Measurements from ENCODE around the gene CCL28.
"Not testable (repeated sequence)": the region's sequence is repeated elsewhere in the genome, so short reads cannot be mapped to it uniquely, and the experiment has no call there.

The CCL28 gene

DNA sequence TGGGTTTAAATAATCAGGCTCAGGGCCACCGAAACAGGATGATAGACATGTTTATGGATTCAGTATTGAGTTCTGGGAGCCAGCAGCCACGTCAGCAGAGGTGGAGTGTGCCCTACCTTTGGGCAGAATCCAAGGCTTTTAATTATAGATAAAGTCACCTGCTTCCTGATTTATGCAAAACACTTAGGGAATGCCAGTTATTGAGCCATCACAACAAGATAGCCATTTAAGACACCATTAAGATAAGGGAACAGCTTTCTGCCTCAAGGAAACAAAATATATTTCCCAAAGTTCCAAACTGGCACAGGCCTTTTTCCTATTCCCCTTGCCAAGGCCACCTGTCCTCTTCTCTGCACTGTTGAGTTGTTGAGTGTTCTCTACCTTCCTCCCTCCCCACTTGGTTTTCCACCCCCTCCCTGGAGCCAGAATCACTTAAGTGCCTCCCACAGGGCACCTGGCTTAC, 2.4 kb downstream of the CCL28 start:
- no peak overlapping the region for H3K4me3 ChIP-seq (ENCODE audit: low read depth, low read length)
- TF ChIP-seq, protein P1, sequence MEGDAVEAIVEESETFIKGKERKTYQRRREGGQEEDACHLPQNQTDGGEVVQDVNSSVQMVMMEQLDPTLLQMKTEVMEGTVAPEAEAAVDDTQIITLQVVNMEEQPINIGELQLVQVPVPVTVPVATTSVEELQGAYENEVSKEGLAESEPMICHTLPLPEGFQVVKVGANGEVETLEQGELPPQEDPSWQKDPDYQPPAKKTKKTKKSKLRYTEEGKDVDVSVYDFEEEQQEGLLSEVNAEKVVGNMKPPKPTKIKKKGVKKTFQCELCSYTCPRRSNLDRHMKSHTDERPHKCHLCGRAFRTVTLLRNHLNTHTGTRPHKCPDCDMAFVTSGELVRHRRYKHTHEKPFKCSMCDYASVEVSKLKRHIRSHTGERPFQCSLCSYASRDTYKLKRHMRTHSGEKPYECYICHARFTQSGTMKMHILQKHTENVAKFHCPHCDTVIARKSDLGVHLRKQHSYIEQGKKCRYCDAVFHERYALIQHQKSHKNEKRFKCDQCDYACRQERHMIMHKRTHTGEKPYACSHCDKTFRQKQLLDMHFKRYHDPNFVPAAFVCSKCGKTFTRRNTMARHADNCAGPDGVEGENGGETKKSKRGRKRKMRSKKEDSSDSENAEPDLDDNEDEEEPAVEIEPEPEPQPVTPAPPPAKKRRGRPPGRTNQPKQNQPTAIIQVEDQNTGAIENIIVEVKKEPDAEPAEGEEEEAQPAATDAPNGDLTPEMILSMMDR (IDR thresholded peaks at IDR 0.05; ENCODE audit: low read depth, low read length) = no peak
- TF ChIP-seq POLR2A (IDR thresholded peaks at IDR 0.05; ENCODE audit: extremely low read depth, insufficient read length) (no peak), MYC (IDR thresholded peaks at IDR 0.05; ENCODE audit: low read depth, low read length) (no peak)
- TF ChIP-seq, protein P2, sequence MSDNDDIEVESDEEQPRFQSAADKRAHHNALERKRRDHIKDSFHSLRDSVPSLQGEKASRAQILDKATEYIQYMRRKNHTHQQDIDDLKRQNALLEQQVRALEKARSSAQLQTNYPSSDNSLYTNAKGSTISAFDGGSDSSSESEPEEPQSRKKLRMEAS (IDR thresholded peaks at IDR 0.05; ENCODE audit: low read depth, low read length) = no peak
- no peak for DNase-seq (ENCODE audit: low read depth)

DNA sequence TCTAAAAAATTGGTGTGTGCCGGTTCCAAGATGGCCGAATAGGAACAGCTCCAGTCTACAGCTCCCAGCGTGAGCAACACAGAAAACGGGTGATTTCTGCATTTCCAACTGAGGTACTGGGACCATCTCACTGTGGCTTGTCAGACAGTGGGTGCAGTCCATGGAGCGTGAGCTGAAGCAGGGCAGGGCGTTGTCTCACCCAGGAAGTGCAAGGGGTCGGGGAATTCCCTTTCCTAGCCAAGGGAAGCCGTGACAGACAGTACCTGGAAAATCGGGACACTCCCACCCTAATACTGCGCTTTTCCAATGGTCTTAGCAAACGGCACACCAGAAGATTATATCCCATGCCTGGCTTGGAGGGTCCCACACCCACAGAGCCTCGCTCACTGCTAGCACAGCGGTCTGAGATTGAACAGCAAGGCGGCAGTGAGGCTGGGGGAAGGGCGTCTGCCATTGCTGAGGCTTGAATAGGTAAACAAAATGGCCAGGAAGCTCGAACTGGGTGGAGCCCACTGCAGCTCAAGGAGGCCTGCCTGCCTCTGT, 9.6 kb downstream of the CCL28 start:
- not testable (repeated sequence) for H3K4me3 ChIP-seq (ENCODE audit: low read depth, low read length)

GRCh38 chr5:43401827-43402226, 10.4 kb downstream of the CCL28 start:
- TF ChIP-seq POLR2A (IDR thresholded peaks at IDR 0.05; ENCODE audit: extremely low read depth, insufficient read length) = no peak
- TF ChIP-seq, protein P1 (IDR thresholded peaks at IDR 0.05; ENCODE audit: low read depth, low read length) = peak; percentile 24
- H3K4me3 ChIP-seq (ENCODE audit: low read depth, low read length) = no peak overlapping the region
- peak; percentile 17 for DNase-seq (ENCODE audit: low read depth)

More for the DNA sequence above, 9.6 kb downstream of the CCL28 start:
- DNase-seq (ENCODE audit: low read depth) = not testable (repeated sequence)

DNA sequence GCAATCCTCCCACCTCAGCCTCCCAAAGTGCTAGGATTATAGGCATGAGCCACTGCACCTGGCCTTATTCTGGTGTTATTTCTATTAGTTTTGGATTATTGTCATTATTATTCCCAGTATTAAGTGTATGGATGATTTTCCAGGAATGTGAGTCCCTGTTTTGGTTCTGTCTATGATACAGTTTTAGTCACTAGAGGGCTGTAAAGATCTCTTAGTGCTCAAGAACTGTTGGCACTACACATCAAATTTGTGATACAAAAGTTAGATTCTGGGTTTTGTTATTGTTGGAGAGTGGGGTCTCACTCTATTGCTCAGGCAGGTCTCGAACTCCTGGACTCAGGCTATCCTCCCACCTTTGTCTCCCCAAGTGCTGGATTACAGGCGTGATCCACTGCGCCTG, 12.1 kb downstream of the CCL28 start:
- H3K4me3 ChIP-seq (ENCODE audit: low read depth, low read length) = no peak overlapping the region
- TF ChIP-seq POLR2A (IDR thresholded peaks at IDR 0.05; ENCODE audit: extremely low read depth, insufficient read length) (no peak), MYC (IDR thresholded peaks at IDR 0.05; ENCODE audit: low read depth, low read length) (no peak)
- TF ChIP-seq, protein P2 (IDR thresholded peaks at IDR 0.05; ENCODE audit: low read depth, low read length) = no peak
- TF ChIP-seq, protein P1 (IDR thresholded peaks at IDR 0.05; ENCODE audit: low read depth, low read length) = no peak
- no peak for DNase-seq (ENCODE audit: low read depth)

GRCh38 chr5:43396762-43397304, 15.4 kb downstream of the CCL28 start:
- DNase-seq (ENCODE audit: low read depth) = no peak
- H3K4me3 ChIP-seq (ENCODE audit: low read depth, low read length) = no peak overlapping the region
- TF ChIP-seq, protein P1 (IDR thresholded peaks at IDR 0.05; ENCODE audit: low read depth, low read length) = no peak
- TF ChIP-seq MYC (IDR thresholded peaks at IDR 0.05; ENCODE audit: low read depth, low read length) (no peak), POLR2A (IDR thresholded peaks at IDR 0.05; ENCODE audit: extremely low read depth, insufficient read length) (no peak)
- TF ChIP-seq, protein P2 (IDR thresholded peaks at IDR 0.05; ENCODE audit: low read depth, low read length) = no peak

- DNase-seq (ENCODE audit: low read depth) = no peak
- TF ChIP-seq POLR2A (IDR thresholded peaks at IDR 0.05; ENCODE audit: extremely low read depth, insufficient read length) = no peak
- TF ChIP-seq, protein P2 (IDR thresholded peaks at IDR 0.05; ENCODE audit: low read depth, low read length) = no peak
- H3K4me3 ChIP-seq (ENCODE audit: low read depth, low read length) = no peak overlapping the region
Observed at GRCh38 chr5:43390471-43390870, 21.7 kb downstream of the CCL28 start.
